NCI-H69 (cell line): ENCODE data around the gene PBOV1.

Source experiments
- DNase-seq: peaks from one replicate; lab custom pipeline; 2025; lab: John Stamatoyannopoulos, UW

Gene PBOV1

GRCh38 chr6:138204792-138205384 is 13.4 kb downstream of the PBOV1 start:
- peak; percentile 54 for DNase-seq

GRCh38 chr6:138204303-138204702 is 14.0 kb downstream of the PBOV1 start:
- DNase-seq, result no peak

- DNase-seq, result no peak
Observed at GRCh38 chr6:138203315-138203714, 15.0 kb downstream of the PBOV1 start.

- DNase-seq, result peak; percentile 30
Observed at GRCh38 chr6:138201836-138202235, 16.5 kb downstream of the PBOV1 start.

- DNase-seq, result no peak
Observed at GRCh38 chr6:138198430-138199091, 19.7 kb downstream of the PBOV1 start.

GRCh38 chr6:138197570-138197969 is 20.7 kb downstream of the PBOV1 start:
- no peak for DNase-seq

- DNase-seq, result peak; percentile 73
Observed at GRCh38 chr6:138196122-138196738, 22.1 kb downstream of the PBOV1 start.

- DNase-seq, result peak; percentile 59
Observed at GRCh38 chr6:138194287-138194686, 24.0 kb downstream of the PBOV1 start.

- DNase-seq, result peak; percentile 76
Observed at GRCh38 chr6:138188278-138188941, 29.9 kb downstream of the PBOV1 start.

- DNase-seq, result peak; percentile 34
Observed at GRCh38 chr6:138187156-138187555, 31.1 kb downstream of the PBOV1 start.

GRCh38 chr6:138184230-138184629 is 34.1 kb downstream of the PBOV1 start:
- no peak for DNase-seq

GRCh38 chr6:138183790-138184134 is 34.5 kb downstream of the PBOV1 start:
- DNase-seq, result no peak

GRCh38 chr6:138182939-138183789 is 35.1 kb downstream of the PBOV1 start:
- DNase-seq, result peak; percentile 96

- no peak for DNase-seq
Observed at GRCh38 chr6:138176652-138177232, 41.5 kb downstream of the PBOV1 start.

- no peak for DNase-seq
Observed at GRCh38 chr6:138175596-138175995, 42.7 kb downstream of the PBOV1 start.
